ENCODE data around the gene CHRNA5. TPM values are rescaled to one million over a fixed set of nuclear protein-coding genes. Genes with fewer than 3 reads are reported as not detected.
A peak's percentile ranks its signal among the peaks of the same experiment; 100 is the strongest.
"Not testable (repeated sequence)": the region's sequence is repeated elsewhere in the genome, so short reads cannot be mapped to it uniquely, and the experiment has no call there.

CHRNA5 gene
- 9.1 and 15.3 TPM in 2 replicates for total RNA-seq

- peak within 1 kb of the TSS; percentile 65 for H3K4me3 ChIP-seq (ENCODE audit: low read depth, low read length)
- TF ChIP-seq CTCF (conservative IDR thresholded peaks at IDR 0.05; ENCODE audit: low read depth, low read length): no peak
- no peak for DNase-seq (ENCODE audit: low read depth)
Measured at GRCh38 chr15:78565097-78565950, at the start of gene CHRNA5. CHRNA5 (plus strand) TSS chr15:78565520; CDS start chr15:78565720, 200 bp downstream.

- not testable (repeated sequence) for H3K4me3 ChIP-seq (ENCODE audit: low read depth, low read length); DNase-seq (ENCODE audit: low read depth)
Measured at GRCh38 chr15:78520035-78520434, 45.3 kb upstream of the CHRNA5 start.

GRCh38 chr15:78524230-78524629, 41.1 kb upstream of the CHRNA5 start:
- no peak for TF ChIP-seq CTCF (conservative IDR thresholded peaks at IDR 0.05; ENCODE audit: low read depth, low read length)
- DNase-seq (ENCODE audit: low read depth): no peak
- H3K4me3 ChIP-seq (ENCODE audit: low read depth, low read length): no peak overlapping the region

- no peak for DNase-seq (ENCODE audit: low read depth)
- H3K4me3 ChIP-seq (ENCODE audit: low read depth, low read length): no peak overlapping the region
- no peak for TF ChIP-seq CTCF (conservative IDR thresholded peaks at IDR 0.05; ENCODE audit: low read depth, low read length)
Measured at GRCh38 chr15:78527325-78527724, 38.0 kb upstream of the CHRNA5 start.

GRCh38 chr15:78533331-78533730, 32.0 kb upstream of the CHRNA5 start:
- H3K4me3 ChIP-seq (ENCODE audit: low read depth, low read length): no peak overlapping the region
- no peak for TF ChIP-seq CTCF (conservative IDR thresholded peaks at IDR 0.05; ENCODE audit: low read depth, low read length)
- no peak for DNase-seq (ENCODE audit: low read depth)

- DNase-seq (ENCODE audit: low read depth): no peak
Measured at GRCh38 chr15:78536134-78536533, 29.2 kb upstream of the CHRNA5 start.

More at GRCh38 chr15:78536134-78536533, 29.2 kb upstream of the CHRNA5 start:
- H3K4me3 ChIP-seq (ENCODE audit: low read depth, low read length): no peak overlapping the region
- TF ChIP-seq CTCF (conservative IDR thresholded peaks at IDR 0.05; ENCODE audit: low read depth, low read length): no peak

All from epithelial cell of proximal tubule (primary cell).